DMS 273 (cell line): Measurements from ENCODE around the gene AVP.

Experiments used
- DNase-seq: peaks from one replicate; lab custom pipeline; 2025; ENCODE audit not compliant: unreplicated experiment; lab: John Stamatoyannopoulos, UW

AVP gene

GRCh38 chr20:3111507-3111906, 27.0 kb upstream of the AVP start:
- no peak for DNase-seq

GRCh38 chr20:3109350-3110302, 25.1 kb upstream of the AVP start:
- no peak for DNase-seq

DNA sequence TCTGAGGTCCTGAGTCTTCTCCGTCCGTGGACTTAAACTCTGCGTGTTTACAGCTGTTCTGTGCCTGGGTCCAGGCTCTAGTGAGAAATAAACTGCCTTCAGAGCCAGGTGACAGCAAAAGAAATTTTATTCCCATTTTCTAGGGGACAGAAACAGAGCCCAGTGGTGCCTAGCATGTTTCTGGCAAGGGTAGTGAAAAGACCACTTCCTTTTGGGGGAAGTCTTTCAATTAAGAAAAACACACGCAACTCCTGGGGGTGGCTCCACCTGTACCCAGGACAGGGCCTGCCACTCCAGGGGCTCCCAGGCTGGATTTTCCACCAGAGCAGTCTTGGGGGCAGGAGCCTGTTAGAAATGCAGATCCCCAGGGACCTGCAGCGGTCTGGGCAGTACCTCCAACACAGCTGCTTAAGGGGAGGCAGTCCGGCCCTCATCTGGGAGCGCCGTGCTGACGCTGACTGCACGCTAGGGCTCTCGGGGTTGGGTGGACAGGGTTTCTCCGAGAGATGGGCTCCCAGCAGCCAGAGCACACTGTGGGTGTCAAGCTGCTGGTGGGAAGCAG, 23.0 kb upstream of the AVP start:
- DNase-seq = no peak

DNA sequence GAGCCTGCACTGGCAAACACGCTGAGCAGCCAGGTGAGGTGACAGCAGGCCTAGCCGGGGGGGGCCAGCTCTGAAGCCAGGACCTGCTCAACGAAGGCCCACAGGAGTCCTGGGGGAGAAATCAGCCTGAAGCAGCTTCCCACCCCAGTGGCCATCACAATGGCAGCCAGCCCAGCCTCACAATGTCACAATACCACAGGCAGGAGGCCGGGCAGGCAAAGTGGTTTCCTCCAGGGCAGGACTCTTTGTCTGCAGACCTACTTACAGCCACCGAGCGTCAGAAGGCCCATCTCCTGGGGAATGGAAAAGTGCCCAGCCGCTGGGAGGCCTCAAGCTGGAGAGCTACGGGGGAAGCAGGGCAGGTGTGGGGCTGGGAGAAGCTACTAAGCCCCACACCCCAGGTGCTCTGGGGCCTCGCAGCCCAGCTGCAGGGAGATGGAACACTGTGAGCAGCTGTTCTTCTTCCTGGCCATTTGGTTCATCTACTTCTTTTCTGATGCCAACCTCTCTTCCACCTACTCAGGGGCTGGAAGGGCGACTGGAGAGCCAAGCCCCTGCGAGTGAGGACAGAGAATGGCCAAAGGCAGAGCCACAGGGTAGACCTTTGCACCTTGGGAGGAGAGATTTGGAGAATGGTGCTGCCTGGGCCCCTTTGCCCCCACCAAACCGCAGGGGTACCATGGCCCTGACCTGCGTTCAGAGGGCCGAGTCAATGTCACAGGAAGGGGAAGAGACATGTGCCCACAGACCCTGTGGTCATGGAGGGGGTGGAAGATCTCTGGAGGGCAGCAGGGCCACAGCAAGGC, 22.3 kb upstream of the AVP start:
- no peak for DNase-seq

DNA sequence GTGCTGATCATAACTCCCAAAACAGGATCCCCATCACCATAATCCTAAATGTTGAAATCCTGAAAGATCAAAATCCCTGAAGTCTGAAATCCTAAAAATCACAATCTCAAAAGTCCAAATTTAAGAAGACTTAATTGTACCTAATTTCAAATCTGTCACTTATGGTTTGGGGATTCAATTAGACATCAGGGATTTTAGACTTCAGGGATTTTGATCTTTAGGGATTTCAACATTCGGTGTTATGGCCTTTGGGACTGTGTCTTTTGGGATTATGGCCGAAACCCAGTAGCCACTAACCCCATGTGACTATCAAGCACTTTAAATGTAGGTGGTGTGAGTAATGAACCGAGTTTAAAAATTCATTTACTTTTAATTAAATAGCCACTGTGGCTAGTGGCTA, 21.7 kb upstream of the AVP start:
- no peak for DNase-seq

DNA sequence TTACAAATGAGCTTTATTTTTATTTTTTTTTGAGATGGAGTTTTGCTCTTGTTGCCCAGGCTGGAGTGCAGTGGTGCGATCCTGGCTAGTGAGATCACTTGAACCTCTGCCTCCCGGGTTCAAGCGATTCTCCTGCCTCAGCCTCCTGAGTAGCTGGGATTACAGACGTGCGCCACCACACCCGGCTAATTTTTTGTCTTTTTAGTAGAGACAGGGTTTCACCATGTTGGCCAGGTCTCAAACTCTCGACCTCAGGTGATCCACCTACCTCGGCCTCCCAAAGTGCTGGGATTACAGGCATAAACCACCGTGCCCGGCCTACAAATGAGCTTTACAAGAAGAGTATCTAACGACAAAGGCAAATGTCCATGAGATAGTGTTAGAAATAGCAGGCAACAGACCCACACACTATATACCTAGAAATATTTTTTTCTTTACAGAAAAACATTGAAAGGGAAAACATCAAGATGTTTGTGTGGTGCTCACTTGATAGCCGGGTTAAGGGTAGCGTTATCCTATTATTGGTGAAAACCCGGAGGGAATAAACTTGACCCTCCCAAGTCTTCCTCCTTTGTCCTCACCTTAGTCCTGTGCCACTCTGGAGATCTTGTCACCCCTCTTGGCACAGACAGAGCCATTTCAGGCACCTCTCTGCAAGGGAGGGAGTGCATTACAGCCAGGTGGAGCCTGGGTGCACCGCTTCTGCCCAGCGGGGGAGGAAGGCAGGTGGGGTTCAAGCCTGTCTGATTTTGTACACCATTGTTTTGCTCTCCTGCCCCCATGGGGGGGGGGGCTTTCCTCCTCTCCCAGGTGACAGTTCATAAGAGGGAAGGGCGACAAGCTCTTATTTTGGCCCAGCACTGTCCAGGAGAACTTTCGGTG, 21.0 kb upstream of the AVP start:
- DNase-seq = no peak

GRCh38 chr20:3103369-3104032, 19.0 kb upstream of the AVP start:
- no peak for DNase-seq

DNA sequence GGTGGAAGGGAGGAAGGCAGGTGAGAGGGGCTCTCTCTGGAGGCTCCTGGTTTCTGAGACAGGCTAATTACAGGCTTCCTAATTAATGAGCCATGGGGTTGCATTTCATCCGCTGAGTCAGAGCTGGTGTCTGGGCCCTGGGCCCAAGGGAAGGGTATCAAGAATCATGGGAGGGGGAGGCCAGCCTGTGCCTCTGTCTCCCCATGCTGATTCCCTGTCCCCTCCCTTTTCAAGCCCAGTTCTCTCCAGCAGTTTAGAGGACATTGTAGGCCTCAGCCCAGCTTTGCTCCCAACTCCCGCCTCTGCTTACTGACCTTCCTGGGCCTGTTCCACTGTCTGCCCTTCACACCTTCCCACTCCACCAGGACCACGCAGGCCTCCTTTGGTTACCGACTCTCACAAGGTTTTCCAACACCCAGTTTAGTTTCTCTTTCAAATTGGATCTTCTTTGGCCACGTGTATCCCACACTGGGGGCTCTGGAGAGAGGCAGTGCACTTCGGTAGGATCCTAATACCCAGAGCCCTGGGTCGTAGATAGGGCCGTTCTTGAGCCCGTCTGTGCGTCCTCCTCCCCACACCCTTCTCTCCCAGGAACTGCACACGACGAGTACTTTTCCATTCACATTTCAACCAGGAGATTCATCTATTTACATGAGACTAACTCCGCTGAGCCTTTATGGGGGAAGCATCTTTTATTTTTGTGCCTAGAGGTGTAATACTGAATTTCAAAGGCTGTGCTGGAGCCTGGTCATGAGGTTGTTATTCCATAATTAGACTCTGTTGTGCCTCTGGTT, 18.2 kb upstream of the AVP start:
- no peak for DNase-seq

GRCh38 chr20:3101737-3102574, 17.4 kb upstream of the AVP start:
- DNase-seq = no peak

DNA sequence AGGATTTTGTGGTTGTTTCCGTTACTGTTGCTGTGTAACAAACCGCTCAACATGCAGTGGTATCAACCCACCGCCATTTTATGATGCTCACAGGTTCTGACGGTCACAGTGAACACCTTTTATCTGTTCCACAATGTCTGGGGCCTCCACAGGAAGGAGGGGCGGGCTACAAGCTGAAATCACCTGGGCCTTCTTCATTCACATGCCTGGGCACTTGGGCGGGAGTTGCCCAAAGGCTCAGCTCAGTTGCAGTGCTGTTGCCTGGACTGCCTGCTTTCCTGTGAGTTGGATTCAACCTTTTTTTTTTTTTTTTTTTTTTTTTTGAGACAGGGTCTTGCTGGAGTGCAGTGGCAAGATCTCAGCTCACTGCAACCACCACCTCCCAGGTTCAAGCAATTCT, 16.7 kb upstream of the AVP start:
- DNase-seq = no peak

GRCh38 chr20:3100480-3100879, 16.0 kb upstream of the AVP start:
- no peak for DNase-seq

GRCh38 chr20:3094848-3095629, 10.5 kb upstream of the AVP start:
- no peak for DNase-seq

- no peak for DNase-seq
Observed at GRCh38 chr20:3093861-3094361, 9.4 kb upstream of the AVP start.

- no peak for DNase-seq
Observed at GRCh38 chr20:3092611-3093379, 8.3 kb upstream of the AVP start.

- no peak for DNase-seq
Observed at GRCh38 chr20:3090565-3090964, 6.0 kb upstream of the AVP start.

- no peak for DNase-seq
Observed at GRCh38 chr20:3088031-3088430, 3.5 kb upstream of the AVP start.

- no peak for DNase-seq
Observed at GRCh38 chr20:3085571-3086072, 1.1 kb upstream of the AVP start.
